Keratinocyte (primary cell): Measurements from ENCODE around the gene C1QTNF3. TPM values are rescaled to one million over a fixed set of nuclear protein-coding genes. Genes with fewer than 3 reads are reported as not detected.
"Not testable (repeated sequence)": the region's sequence is repeated elsewhere in the genome, so short reads cannot be mapped to it uniquely, and the experiment has no call there.

Experiments
- DNase-seq: peaks from one replicate; pipeline ENCODE4 v3.0.0-alpha.2; 2011; ENCODE audit warnings: low read depth, missing footprints, low spot score
- FAIRE-seq: peaks from 2 replicates; lab custom pipeline; 2011; peaks lifted over from hg19 to GRCh38; lab: Jason Lieb, UNC
- H2AFZ ChIP-seq: 2 replicates; pipeline ENCODE4 v1.6.0; 2012; ENCODE audit warnings: low read length, control low read depth, inconsistent platforms; ENCODE audit not compliant: control insufficient read depth
- H3K27ac ChIP-seq: 2 replicates; pipeline ENCODE4 v1.5.1; 2011; ENCODE audit warnings: low read length; ENCODE audit not compliant: control insufficient read depth, insufficient read depth
- H3K27me3 ChIP-seq: 3 replicates; pipeline ENCODE4 v1.6.0; 2011; ENCODE audit warnings: low read length; ENCODE audit not compliant: control insufficient read depth, insufficient read depth; ENCODE audit errors: extremely low read depth
- H3K36me3 ChIP-seq, 2 experiments: 2 replicates in 1 of 2; 3 replicates in 1 of 2; pipeline ENCODE4 v1.5.1; 2011; ENCODE audit warnings: low read length in 2 of 2, mild to moderate bottlenecking in 1 of 2; ENCODE audit not compliant: control insufficient read depth in 2 of 2, insufficient read depth in 2 of 2; ENCODE audit errors: extremely low read depth in 1 of 2
- H3K4me1 ChIP-seq: 3 replicates; pipeline ENCODE4 v1.5.1; 2011; ENCODE audit warnings: low read length; ENCODE audit not compliant: control insufficient read depth, insufficient read depth; ENCODE audit errors: extremely low read depth
- H3K4me2 ChIP-seq: 3 replicates; pipeline ENCODE4 v1.6.0; 2011; ENCODE audit warnings: low read depth, low read length; ENCODE audit not compliant: control insufficient read depth, insufficient read depth; ENCODE audit errors: extremely low read depth
- H3K4me3 ChIP-seq, 3 experiments: fragments of 200-600 bp in 1 of 3; sonication (generic) in 1 of 3; 2 replicates in 2 of 3; 3 replicates in 1 of 3; pipeline ENCODE4 v1.5.1; 2011 to 2016; ENCODE audit warnings: low read length in 3 of 3, mild to moderate bottlenecking in 3 of 3, control low read depth in 2 of 3, inconsistent platforms in 1 of 3, low read depth in 1 of 3, mixed read lengths in 1 of 3, mixed run types in 1 of 3, moderate library complexity in 1 of 3; ENCODE audit not compliant: control insufficient read depth in 2 of 3, insufficient read depth in 2 of 3; ENCODE audit errors: extremely low read depth in 1 of 3
- H3K79me2 ChIP-seq: 2 replicates; pipeline ENCODE4 v1.6.0; 2012; ENCODE audit warnings: low read length; ENCODE audit not compliant: control insufficient read depth, insufficient read depth
- H3K9ac ChIP-seq: 3 replicates; pipeline ENCODE4 v1.6.0; 2011; ENCODE audit warnings: low read length; ENCODE audit not compliant: control insufficient read depth, insufficient read depth; ENCODE audit errors: extremely low read depth
- H3K9me1 ChIP-seq: 3 replicates; pipeline ENCODE4 v1.6.0; 2011; ENCODE audit warnings: low read length; ENCODE audit not compliant: control insufficient read depth, insufficient read depth; ENCODE audit errors: extremely low read depth
- H3K9me3 ChIP-seq: 2 replicates; pipeline ENCODE4 v1.5.1; 2012; ENCODE audit warnings: low read depth, low read length; ENCODE audit not compliant: control insufficient read depth
- H4K20me1 ChIP-seq: 3 replicates; pipeline ENCODE4 v1.6.0; 2011; ENCODE audit warnings: low read length; ENCODE audit not compliant: control insufficient read depth, insufficient read depth; ENCODE audit errors: extremely low read depth
- CTCF ChIP-seq, 3 experiments: IDR thresholded peaks in 1 of 3; conservative IDR thresholded peaks in 1 of 3; optimal IDR thresholded peaks in 1 of 3; 2 replicates in 2 of 3; 3 replicates in 1 of 3; pipeline versions ENCODE3 to v1.5.1; 2011; ENCODE audit warnings: low read length in 3 of 3, mild to moderate bottlenecking in 3 of 3, moderate library complexity in 2 of 3, control low read depth in 1 of 3, inconsistent platforms in 1 of 3; ENCODE audit not compliant: insufficient read depth in 2 of 3; ENCODE audit errors: extremely low read depth in 1 of 3
- EZH2 ChIP-seq: IDR thresholded peaks from one replicate; pipeline ENCODE4 v1.6.1; 2012; ENCODE audit warnings: inconsistent platforms, mild to moderate bottlenecking, low read length, moderate library complexity
- dilution Hi-C: fragments of 300-500 bp; cut with MboI; formaldehyde crosslinking; loops from one replicate; pipeline ENCODE4 v1.7.0; 2020; ENCODE audit warnings: low sequenced_read_pairs; ENCODE audit not compliant: extremely low pct_ligation_motif_present
- polyA plus RNA-seq, 5 experiments: library from polyadenylated mRNA; depleted of rRNA in 3 of 5; stranded (reverse) in 3 of 5; stranded (forward) in 1 of 5; unstranded in 1 of 5; fragments of >200 nt; gene quantifications; 1 replicate in 1 of 5; 2 replicates in 3 of 5; 3 replicates in 1 of 5; pipeline versions ENCODE4 v1.2.1 to v1.2.3, GENCODE V29; 2011 to 2012; ENCODE audit warnings: missing spikeins in 2 of 5, low read depth in 1 of 5, low replicate concordance in 1 of 5

Gene C1QTNF3
- polyA plus RNA-seq, 1 donor (not counting 4 experiments of a cell fraction or from before 2014, with no cell fraction given), result 1.0 TPM

GRCh38 chr5:34031966-34032365 is 11.0 kb downstream of the C1QTNF3 start:
- H3K9me3 ChIP-seq, result no peaks in the 10 kb centered on the region
- no peaks in the 10 kb centered on the region for H3K36me3 ChIP-seq
- dilution Hi-C loops, result no loop called here
- no peak overlapping the region for H3K4me3 ChIP-seq
- no peaks in the 10 kb centered on the region for H3K27me3 ChIP-seq
- H2AFZ ChIP-seq, result no peak overlapping the region
- DNase-seq, result no peak
- H3K9me1 ChIP-seq, result no peaks in the 10 kb centered on the region
- H3K79me2 ChIP-seq, result no peaks in the 10 kb centered on the region
- FAIRE-seq, result no peak
- no peak overlapping the region for H3K27ac ChIP-seq
- H4K20me1 ChIP-seq, result no peaks in the 10 kb centered on the region
- no peaks in the 10 kb centered on the region for H3K4me1 ChIP-seq
- TF ChIP-seq CTCF (optimal IDR thresholded peaks at IDR 0.05 in 1 of 3, IDR thresholded peaks at IDR 0.05 in 1 of 3, conservative IDR thresholded peaks at IDR 0.05 in 1 of 3; ENCODE audit: extremely low read depth in 1 of 3, insufficient read depth in 2 of 3, low read length in 3 of 3) (no peak), EZH2 (no peak)
- H3K9ac ChIP-seq, result no peak overlapping the region
- no peak overlapping the region for H3K4me2 ChIP-seq

GRCh38 chr5:34031117-34031516 is 11.9 kb downstream of the C1QTNF3 start:
- H4K20me1 ChIP-seq, result no peaks in the 10 kb centered on the region
- no peaks in the 10 kb centered on the region for H3K9me3 ChIP-seq
- no peaks in the 10 kb centered on the region for H3K36me3 ChIP-seq
- no peak overlapping the region for H3K4me2 ChIP-seq
- dilution Hi-C loops, result no loop called here
- no peak overlapping the region for H3K4me3 ChIP-seq
- FAIRE-seq, result no peak
- no peaks in the 10 kb centered on the region for H3K27me3 ChIP-seq
- no peak overlapping the region for H3K9ac ChIP-seq
- no peak for TF ChIP-seq CTCF (optimal IDR thresholded peaks at IDR 0.05 in 1 of 3, IDR thresholded peaks at IDR 0.05 in 1 of 3, conservative IDR thresholded peaks at IDR 0.05 in 1 of 3; ENCODE audit: extremely low read depth in 1 of 3, insufficient read depth in 2 of 3, low read length in 3 of 3)
- TF ChIP-seq EZH2, result no peak
- H3K27ac ChIP-seq, result no peak overlapping the region
- no peak for DNase-seq
- no peaks in the 10 kb centered on the region for H3K79me2 ChIP-seq
- H3K9me1 ChIP-seq, result no peaks in the 10 kb centered on the region
- no peaks in the 10 kb centered on the region for H3K4me1 ChIP-seq
- H2AFZ ChIP-seq, result no peak overlapping the region

- H3K27ac ChIP-seq, H3K36me3 ChIP-seq, H2AFZ ChIP-seq, H3K9me3 ChIP-seq, H4K20me1 ChIP-seq, H3K27me3 ChIP-seq, H3K4me2 ChIP-seq, dilution Hi-C loops, H3K79me2 ChIP-seq, H3K4me1 ChIP-seq, H3K9me1 ChIP-seq, H3K9ac ChIP-seq, FAIRE-seq, DNase-seq, H3K4me3 ChIP-seq: not testable (repeated sequence)
Observed at GRCh38 chr5:34030585-34030984, 12.4 kb downstream of the C1QTNF3 start.
